NT2/D1 (cell line): Measurements from ENCODE around the gene COG4.

Experiments used
- SUZ12 ChIP-seq: IDR thresholded peaks from 2 replicates; pipeline ENCODE4 v1.6.1; 2011; ENCODE audit not compliant: insufficient read length, insufficient read depth; ENCODE audit errors: extremely low read depth
- YY1 ChIP-seq: IDR thresholded peaks from 2 replicates; pipeline ENCODE4 v1.6.1; 2011; ENCODE audit not compliant: insufficient read length, insufficient read depth
- ZNF274 ChIP-seq: IDR thresholded peaks from 2 replicates; pipeline ENCODE4 v1.6.1; 2011; ENCODE audit warnings: mild to moderate bottlenecking, low read depth, low read length

GRCh38 chr16:70568601-70569237 lies 45.4 kb upstream of the COG4 start:
- TF ChIP-seq YY1, result no peak
- no peak for TF ChIP-seq ZNF274
- TF ChIP-seq SUZ12, result no peak
